Activated T-cell treated with anti-CD3 and anti-CD28 coated beads for 24 hours (primary cell): Measurements from ENCODE around the gene COX4I2.
"Not testable (repeated sequence)": the region's sequence is repeated elsewhere in the genome, so short reads cannot be mapped to it uniquely, and the experiment has no call there.

Experiments used
- DNase-seq: peaks from one replicate; pipeline ENCODE4 v3.0.0-alpha.2; 2020; ENCODE audit warnings: low read depth

The COX4I2 gene

DNA sequence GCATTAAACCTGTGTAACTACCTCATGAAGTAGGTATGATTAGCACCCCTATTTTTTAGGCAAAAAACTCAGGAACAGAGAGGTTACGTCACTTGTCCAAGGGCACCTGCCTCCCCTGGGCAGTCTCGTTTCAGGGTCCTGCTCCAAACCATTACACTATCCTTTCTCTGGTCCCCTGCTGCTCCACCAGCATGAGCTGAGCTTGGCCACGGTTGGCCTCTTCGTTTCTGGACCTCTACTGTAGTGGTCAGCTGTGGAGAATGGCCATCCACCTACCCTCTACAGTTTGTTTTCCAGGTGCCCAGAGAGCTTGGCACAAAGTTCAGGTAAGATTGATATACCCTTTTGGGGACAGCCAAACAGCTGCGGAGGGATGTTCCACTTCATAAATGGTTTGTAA, 16.8 kb downstream of the COX4I2 start:
- DNase-seq = no peak

DNA sequence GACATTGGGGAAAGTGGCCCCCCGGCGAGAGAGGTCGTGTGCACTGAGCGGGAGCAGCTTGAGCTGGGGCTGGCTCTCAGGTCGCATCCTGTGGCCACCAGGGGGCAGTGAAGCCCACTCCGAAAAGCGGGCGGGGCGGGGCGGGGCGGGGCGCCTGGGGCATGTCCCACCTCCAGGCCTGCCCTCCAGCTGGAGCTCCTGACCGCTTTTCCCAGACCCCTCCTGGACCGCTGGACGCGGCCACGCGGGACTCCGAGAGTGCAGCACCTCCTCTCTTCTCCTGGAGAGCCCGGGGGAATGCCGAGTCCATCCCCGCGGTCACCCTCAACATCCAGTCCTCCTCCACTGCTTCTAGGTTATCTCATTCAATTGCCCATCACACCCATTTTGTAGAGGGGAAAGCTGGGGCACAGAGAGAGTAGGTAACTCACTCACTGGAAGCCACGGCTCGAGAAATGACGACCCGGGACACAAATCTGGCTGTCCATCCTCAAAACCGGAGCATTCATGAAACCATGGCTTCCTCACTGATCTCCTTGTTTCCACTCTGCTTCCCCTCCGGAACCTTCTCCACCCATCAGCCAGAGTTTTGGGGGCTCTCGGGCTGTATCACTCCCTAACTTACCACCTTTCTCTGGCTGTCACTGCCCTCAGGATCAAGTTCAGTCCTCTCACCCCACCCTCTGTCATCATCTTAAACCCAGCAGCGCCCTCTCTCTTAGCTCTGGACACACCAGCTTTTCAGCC, 24.1 kb downstream of the COX4I2 start:
- DNase-seq = peak; percentile 71

DNA sequence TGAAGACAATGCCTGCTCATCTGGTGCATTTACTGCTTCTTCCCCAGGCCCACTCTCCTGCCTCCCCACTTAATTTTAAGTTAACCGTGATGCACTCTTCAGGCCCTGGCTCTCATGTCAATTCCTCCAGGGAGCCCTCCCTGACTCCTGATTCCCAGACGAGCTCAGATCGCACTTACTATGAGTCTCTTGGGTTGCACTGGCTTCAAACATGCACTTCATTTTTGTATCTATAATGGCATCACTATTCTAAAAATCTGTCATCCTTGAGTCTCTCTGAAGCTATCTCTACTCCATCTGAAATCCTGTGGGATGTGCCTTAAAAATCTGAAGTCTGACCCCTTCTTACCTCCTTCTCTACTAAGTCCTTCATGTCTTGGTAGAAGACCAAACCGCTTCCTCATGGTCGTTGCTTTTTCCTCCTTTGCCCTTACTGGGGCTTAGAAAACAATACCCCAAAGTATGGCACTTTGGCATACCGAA, 24.7 kb downstream of the COX4I2 start:
- no peak for DNase-seq

DNA sequence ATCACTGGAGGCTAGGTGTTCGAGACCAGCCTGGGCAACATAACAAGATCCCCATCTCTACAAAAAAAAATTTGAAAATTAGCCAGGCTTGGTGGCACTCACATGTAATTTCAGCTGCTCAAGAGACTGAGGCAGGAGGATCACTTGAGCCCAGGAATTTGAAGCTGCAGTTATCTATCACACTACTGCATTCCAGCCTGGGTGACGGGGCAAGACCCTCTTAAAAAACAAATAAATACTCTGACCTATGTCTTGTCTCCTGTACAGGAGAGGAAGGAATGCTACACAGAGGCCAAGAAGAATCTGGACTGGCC, 25.8 kb downstream of the COX4I2 start:
- DNase-seq = no peak

DNA sequence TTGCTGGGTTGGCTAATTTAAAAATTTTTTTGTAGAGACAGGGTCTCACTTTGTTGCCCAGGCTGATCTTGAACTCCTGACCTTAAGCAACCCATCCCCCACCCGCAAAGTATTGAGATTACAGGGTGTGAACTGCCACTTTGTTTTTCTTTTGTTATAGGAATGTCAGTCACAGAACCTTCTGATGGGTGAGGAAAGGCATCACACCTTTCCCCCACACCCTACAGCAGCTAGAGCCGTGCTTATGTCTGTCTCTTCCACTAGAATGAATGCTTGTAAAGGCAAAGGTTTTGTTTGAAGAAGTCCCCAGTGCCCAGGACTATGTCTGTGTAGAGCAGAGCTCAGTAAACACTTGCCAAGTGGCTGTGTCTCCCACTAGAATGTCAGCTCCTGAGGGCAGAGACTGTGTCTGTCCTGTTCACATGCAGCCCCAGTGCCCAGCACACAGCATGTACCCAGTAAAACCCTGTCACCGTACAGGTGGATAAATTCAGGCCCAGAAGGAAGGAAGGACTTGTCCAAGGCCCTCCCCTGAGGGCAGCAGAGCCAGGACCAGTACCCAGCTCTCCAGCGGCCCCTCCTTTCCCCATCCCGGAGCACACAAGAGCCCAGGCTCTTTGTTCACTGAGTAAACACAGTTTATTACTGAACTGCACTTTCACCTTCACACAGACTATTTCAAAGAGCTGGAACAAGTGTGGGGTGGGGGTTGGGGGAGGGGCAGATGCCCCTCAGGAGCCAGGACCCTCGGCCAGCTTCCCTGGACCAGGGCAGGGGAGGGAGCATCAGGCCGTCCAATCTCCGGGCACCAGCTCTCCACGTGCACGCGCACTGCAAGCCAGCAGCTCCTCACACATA, 26.4 kb downstream of the COX4I2 start:
- DNase-seq = no peak

DNA sequence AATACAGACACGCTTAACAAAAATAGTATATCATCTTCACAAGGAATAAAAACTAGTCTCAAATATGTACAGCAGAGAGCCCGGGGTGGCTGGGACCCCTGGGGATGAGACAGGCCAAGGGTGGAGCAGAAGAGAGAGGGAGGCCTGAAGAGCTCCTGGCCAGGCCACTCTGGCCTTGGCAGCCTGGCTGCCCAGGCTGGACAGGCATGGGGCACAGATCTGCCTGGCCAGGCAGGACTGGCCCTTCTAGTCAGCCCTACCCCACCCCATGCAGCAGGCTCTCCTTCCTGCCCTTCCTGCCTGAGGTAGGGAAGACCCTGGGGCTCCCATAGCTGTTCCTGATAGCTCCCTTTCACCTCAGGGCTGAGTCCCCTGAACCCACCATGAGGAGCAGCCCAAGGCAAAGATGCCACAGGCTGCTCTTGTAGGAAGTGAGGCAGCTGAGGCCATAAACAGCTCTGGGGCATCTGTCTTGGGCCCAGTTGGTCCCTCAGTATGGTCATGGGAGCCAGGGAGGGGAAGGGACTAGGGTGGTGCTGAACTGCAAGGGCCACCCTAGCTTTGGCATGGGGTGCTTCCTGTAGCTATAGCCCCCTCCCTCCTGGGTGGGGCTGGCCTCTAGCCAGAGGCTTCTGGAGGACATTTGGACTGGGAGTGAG, 27.1 kb downstream of the COX4I2 start:
- no peak for DNase-seq

DNA sequence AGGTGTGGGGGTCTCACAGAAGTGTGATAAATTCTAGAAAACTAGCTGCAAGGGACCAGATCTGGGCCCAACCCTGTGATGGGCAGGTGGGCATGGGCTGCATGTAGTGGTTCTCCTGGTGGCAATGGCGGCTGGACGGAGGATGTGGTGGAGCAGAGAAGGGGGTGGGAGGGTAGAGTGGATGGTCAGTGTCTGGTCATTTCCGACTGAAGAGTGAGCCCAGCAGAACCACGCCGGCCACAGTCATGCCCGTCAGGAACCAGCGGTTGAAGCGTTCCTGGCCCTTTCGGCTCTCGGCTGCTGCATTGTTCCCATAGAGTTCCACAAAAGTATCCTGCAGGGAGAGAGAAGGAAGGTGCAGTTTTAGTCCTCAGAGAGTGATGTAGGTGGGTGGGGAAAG, 28.0 kb downstream of the COX4I2 start:
- DNase-seq = no peak

DNA sequence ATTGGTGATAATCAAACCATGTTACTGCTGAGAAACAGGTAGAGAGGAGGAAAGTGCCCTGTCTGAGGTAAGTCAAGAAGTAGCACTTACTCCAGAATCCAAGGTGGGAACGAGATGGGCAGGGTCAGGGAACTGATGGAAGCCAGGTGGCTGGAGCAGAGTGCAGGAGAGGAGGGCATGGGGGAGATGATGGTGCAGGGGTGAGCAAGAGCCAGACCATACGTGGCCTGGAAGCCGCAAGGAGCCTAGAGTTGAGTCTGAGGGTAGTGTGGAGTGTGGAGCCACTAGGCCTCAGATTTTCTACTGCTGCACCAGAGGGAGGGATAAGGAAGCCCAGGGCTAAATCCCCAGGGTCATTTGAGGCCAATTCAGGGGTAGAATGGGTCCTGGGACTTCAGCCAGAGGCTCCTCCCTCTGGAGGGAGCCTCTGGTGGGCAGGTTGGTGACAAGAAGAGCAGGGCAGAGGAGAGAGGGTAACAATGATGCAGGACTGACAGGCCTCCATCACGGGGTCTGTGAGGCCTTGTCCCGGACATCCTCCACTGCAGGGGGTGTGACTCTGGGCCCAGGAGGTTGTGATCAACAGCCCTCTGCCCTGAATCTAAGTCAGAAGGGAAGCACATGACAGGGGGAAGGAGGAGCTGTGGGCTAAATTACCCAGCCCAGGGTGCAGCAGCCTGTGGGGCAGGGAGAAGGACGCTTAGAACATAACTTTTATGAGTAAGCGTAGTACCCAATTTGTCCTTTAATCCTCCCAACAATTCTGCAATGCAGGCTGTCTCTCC, 28.7 kb downstream of the COX4I2 start:
- DNase-seq = no peak

DNA sequence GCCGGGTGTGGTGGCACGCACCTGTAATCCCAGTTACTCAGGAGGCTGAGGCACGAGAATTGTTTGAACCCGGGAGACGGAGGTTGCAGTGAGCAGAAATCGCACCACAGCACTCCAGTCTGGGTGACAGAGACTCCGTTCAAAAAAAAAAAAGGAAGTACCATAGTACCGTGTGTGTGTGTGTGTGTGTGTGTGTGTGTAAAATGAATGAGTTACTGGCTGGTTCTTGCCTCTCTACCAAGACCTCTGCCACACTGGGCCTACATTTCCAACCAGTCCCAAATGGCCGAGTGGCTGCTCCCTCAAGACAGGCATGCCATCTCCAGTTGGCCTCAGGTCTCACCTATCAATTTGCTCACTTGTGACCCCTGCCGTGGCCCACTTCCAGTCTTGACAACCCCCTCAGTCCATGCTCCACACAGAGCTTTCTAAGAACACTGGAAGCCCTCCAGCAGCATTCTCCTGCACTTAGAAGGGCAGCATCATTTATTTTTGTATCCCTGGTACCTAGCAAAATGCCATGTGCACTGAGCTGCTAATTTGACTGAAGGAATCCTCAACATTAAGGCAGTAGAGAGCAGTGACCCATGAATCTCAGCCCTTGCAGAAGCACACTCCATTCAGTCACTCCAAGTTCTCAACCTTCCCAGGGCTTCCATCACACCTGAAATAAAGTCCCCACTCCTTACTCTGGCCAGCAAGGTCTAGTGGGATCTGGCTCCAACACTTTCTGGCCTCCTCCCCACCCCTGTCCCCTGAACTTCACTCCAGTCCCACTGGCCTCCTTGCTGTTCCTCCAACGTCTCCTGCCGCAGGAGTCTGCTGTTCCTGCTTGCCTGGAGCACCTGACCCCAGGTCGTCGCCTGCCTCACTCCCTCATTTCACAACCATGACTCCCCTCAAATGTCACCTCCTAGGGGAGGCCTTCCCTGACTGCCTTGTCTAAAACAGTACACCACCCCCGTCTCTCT, 29.9 kb downstream of the COX4I2 start:
- DNase-seq = no peak

DNA sequence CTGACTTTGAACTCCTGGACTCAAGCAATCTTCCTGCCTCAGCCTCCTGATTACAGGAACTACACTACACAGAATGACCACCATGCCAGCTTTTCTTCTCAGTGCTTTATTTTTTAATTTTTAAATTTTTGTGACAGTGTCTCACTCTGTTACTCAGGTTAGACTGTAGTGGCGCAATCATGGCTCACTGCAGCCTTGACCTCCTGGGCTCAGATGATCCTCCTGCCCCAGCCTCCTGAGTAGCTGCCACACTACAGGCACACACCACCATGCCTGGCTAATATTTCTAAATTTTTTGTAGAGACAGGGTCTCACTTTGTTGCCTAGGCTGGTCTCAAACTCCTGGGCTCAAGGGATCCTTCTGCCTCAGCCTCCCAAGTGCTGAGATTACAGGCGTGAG, 31.2 kb downstream of the COX4I2 start:
- not testable (repeated sequence) for DNase-seq

DNA sequence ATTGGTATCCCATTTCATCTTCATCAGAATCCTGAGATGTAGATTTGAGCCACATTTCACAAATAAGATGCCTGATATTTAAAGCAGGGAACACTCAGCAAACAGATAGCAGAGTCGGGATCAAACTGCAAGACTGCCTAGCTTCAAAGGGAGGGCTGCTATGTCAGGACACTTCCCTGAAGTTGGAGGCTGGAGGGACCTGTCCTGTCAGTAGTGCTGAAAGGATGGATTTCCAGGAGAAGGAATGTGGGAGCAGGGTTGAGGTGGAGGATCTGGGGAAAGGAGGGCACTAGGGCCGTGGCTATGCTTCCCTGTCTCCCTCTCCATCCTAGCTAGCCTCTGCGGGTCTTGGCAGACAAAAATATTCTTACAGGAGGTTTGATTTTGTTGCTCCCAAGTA, 32.2 kb downstream of the COX4I2 start:
- DNase-seq = no peak

DNA sequence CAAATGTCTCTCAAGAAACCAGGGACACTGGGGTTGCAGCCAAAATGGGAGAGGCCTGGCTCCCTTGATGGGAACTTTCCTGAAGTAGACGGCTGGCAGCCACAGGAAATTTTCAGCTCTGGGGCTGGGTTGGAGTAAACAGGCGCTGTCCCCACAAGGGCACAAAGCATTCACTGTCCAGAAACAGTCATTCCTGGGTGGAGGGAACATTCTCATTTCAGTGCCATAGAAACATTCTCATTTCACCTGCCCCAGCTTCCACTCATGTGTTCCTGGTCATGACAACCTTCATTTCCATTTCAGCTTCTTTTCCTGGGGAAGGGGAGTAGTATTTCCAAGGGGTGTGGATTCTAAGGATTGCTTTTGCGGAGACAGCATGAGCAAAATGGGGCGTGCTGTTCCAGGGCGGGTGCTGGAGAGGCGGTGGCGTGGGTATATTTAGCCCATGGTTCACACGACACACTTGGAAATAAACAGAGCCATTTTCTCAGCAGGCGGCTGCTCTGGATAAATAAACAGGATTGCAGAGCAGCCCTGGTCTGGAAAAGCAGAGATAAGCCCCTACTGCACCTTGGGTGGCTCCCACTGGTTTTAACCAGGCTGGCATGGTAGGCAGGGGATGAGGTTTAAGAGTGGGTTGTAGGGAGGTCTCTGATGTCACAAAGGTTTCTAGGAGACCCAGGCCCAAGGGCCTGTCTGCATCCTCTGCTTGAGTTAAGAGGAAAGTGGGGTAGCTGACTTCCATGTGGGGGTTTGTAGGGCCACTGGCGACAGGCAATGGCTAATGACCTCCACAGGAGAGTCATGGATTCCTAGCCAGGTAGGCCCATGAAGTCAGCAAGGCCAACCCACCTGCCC, 32.9 kb downstream of the COX4I2 start:
- DNase-seq = no peak

DNA sequence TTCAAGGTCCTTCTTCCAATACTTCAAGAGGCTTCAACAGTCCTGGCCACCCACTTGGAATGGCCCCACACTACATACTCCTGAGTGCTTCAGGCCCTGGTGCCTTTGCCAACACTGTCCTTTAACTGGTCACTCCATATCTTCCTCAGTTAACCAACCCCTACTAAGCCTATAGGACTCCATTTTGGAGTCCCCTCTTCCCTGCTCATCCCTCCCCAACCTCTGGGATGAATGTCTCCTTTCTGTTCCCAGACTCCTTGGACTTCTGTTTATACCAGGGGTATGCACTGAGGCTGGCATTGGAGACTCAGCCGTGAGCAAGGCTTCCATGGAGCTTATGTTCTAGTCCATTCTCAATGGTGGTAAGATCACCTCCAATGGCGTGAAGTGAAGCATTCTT, 33.6 kb downstream of the COX4I2 start:
- DNase-seq = no peak

DNA sequence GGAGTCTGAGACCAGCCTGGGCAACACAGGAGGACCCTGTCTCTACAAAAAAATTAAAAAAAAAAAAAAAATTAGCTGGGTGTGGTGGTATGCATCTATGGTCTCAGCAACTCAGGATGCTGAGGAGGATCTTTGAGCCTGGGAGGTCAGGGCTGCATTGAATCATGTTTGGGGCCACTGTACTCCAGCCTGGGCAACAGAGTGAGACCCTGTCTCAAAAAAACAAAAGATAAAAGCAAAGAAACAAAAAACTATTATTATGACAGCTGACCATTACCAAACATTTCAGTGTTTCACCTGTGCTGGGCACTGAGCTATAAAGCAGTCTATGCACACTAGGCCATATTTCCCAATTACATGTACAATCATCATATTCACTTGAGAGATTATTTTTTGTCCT, 35.7 kb downstream of the COX4I2 start:
- no peak for DNase-seq

DNA sequence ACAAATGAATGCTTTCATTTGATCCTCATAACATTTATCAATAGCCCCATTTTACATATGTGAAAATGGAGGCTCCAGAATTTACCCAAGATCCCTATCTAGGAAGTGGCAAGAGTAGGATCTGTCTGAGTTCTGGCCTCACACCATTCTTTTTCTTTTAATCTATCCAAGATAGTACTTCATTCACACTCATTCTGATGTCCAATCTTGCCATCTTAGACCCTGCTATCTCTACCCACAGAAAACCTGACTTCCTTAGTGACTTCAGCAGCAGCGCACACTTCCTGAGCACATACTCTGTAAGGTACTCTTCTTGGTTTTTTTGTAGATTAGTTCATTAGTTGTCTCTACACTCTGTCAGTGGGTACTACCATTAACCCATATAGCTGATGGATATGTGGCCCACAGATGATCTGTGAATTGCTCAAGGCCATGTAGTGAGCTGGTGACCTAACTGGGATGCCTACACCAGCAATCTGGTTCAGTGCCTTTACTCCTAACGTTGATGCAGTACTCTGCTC, 36.3 kb downstream of the COX4I2 start:
- DNase-seq = no peak

DNA sequence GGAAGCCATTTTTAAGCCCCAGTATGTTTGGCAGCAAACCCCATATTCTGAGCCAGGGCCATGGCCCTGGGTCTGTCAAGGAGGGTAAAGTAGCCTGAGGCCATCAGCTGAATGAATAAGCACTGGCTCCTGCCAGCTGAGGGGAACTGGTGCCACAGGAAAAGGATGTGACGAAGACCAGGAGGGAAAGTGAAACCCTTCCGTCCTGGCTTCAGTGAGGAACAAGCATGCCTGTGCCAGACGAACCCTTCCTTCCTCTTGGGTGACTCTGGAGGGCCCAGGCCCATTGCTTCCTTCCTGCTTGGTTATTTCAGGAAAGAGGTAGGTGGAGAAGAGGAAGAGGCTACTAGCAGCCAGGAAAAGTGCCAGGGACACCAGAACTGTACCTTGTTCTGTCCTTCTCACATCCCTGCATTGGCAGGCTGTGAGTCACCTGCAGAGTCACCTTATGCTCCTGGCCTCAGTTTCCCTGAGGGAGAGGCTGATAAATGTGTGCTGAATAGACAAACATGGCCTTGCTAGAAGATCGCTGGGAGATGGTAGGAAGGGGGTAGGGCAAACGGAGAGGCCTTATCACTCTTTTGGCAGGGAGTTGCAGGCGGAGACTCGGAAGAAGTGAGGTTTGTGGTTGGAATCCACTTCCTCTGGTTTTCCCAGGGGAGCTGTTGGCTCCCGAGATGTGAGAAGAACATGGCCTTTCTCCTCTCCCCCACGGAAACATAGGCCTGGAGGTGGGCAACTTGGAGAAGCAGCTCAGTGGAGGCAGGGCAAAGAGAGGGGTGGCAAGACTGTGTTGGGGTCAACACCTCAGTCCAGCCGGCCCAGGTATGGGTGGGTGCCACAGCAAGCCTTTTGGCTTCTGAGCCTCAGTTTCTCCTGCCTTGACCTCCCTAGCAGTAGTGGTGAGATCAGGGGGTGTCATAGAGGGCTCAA, 37.4 kb downstream of the COX4I2 start:
- peak; percentile 46 for DNase-seq

DNA sequence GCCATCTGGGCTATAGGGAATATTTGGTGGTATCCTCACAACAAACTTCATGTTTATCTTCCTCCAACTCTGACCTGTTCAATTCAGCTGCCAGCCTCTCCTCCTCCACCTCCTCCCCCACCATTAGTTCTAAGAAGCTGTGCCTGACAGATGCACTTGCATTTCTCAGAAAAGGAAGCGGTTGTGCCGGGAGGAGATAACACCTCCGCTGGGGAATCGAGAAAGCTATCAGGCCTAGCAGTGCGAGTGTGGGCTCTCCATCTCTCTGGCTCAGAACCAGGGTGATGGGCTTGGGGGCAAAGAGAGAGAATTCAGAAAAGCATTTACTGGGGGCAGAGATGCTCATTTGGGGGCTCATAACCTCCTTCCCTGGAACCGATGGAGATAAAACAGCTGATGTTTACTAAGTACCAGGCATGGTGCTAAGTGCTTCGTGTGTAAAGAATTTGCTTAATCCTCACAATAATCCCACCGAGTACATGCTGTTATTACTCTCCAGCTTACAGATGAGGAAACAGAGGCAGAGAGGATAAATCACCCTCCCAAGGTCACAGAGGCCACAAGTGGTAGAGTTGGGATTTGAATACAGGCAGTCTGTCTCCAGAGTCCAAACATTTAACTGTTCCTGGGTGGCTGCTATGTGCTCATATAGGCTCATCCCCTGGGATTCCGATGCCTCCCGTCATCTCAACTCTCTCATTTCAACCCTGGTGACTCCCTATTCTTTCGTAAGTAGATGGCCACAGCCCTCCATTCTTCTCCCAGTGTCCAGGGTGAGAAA, 38.3 kb downstream of the COX4I2 start:
- DNase-seq = peak; percentile 47

DNA sequence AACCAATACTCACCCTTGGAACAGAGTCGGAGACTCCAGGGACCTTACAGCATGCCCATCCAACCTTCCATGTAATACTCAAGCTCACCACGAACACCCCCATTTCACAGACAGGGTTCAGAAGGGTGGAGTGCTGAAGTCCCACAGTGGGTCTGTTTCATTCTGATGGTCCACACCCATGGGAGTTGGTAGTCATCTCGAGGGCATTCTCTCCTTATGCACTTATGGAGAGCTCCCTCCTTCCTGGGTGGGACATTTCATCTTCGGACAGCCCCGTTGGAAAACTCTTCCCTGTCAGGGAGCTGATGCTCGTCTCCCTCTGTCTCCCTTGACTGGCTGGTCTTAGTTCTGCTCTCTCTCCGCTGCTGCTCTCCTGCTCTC, 38.9 kb downstream of the COX4I2 start:
- no peak for DNase-seq
